ENCODE measurements around the gene IFT20. TPM values are rescaled to one million over a fixed set of nuclear protein-coding genes. Genes with fewer than 3 reads are reported as not detected.

Gene IFT20
- total RNA-seq, 1 experiment from 2014 or later: 21.0 TPM

DNA sequence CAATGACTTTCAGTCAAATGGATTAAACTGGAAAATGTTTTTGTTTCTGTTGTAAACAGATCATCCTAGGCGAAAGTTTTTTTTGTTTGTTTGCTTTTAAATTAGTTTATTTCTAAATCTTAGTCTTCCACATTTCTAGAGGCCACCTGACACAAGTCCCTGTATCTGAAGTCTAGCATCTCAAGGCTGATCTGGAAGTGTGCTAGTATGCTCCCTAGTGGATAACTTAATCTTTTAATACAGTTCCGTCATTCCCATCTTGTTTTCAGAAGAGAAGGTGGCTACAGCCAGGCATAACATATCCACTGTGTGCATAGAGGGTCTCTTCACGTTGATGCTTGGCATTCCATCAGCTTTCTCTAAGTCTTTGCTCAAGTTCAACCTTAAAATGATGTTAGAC lies 7.6 kb downstream of the IFT20 start:
- H4K5ac ChIP-seq (ENCODE audit: insufficient read length, low read depth, low read length): no peak overlapping the region
- H3K27ac Mint-ChIP-seq: no peak overlapping the region
- H2BK120ac ChIP-seq (ENCODE audit: low read depth, low read length, poor library complexity, severe bottlenecking): no peak overlapping the region
- WGBS (ENCODE audit: extremely low coverage, insufficient read length, low lambda C conversion rate): no CpG with 5 or more reads among the region's 3 CpGs
- H4K20me1 ChIP-seq (ENCODE audit: control insufficient read depth, insufficient read depth, insufficient read length): peaks cover 3% of the 10 kb centered on the region
- H3K23ac ChIP-seq (ENCODE audit: insufficient read length, low read depth, low read length): no peak overlapping the region
- TF ChIP-seq, protein P1, sequence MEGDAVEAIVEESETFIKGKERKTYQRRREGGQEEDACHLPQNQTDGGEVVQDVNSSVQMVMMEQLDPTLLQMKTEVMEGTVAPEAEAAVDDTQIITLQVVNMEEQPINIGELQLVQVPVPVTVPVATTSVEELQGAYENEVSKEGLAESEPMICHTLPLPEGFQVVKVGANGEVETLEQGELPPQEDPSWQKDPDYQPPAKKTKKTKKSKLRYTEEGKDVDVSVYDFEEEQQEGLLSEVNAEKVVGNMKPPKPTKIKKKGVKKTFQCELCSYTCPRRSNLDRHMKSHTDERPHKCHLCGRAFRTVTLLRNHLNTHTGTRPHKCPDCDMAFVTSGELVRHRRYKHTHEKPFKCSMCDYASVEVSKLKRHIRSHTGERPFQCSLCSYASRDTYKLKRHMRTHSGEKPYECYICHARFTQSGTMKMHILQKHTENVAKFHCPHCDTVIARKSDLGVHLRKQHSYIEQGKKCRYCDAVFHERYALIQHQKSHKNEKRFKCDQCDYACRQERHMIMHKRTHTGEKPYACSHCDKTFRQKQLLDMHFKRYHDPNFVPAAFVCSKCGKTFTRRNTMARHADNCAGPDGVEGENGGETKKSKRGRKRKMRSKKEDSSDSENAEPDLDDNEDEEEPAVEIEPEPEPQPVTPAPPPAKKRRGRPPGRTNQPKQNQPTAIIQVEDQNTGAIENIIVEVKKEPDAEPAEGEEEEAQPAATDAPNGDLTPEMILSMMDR (conservative IDR thresholded peaks at IDR 0.05): 0 out of 3 replicates have a peak, but pooled peaks have one; percentile 9
- H3K27ac ChIP-seq (ENCODE audit: insufficient read length, low read depth, low read length): no peak overlapping the region
- peaks cover 9% of the 10 kb centered on the region for H3K79me1 ChIP-seq (ENCODE audit: insufficient read depth, low read depth, low read length, poor library complexity, severe bottlenecking)
- H3K9me3 ChIP-seq (ENCODE audit: control insufficient read depth, low read depth, low read length): no peaks in the 10 kb centered on the region
- H2BK20ac ChIP-seq (ENCODE audit: low read depth, low read length, poor library complexity, severe bottlenecking): no peak overlapping the region
- H2BK5ac ChIP-seq (ENCODE audit: insufficient read length, low read length): no peak overlapping the region
- no peak overlapping the region for H3K4me3 Mint-ChIP-seq
- no peak overlapping the region for H3K4ac ChIP-seq (ENCODE audit: low read depth, low read length)
- no peaks in the 10 kb centered on the region for H3K9me3 Mint-ChIP-seq
- no peaks in the 10 kb centered on the region for H3K4me1 ChIP-seq (ENCODE audit: insufficient read depth, low read length)
- H3T11ph ChIP-seq (ENCODE audit: low read length): no peak overlapping the region
- DNase-seq: peak; percentile 18
- no peak overlapping the region for H3K4me2 ChIP-seq (ENCODE audit: insufficient read depth, insufficient read length, low read length)
- peaks cover 5 to 6% of the 10 kb centered on the region in 2 experiments for H3K4me1 Mint-ChIP-seq
- no peak overlapping the region for H3K56ac ChIP-seq (ENCODE audit: insufficient read length, low read depth, low read length)
- no peak overlapping the region for H2AFZ ChIP-seq (ENCODE audit: low read length)
- no peak overlapping the region for H3K9ac ChIP-seq (ENCODE audit: extremely low read depth, insufficient read length, low read length)
- no peaks in the 10 kb centered on the region for H3K27me3 Mint-ChIP-seq (ENCODE audit: low read depth)
- no peak overlapping the region for H2BK15ac ChIP-seq (ENCODE audit: low read depth, low read length)
- peaks cover 23% of the 10 kb centered on the region; the same call in 1 of the 2 replicates for H3K79me2 ChIP-seq (ENCODE audit: insufficient read depth, low read length)
- H3K14ac ChIP-seq (ENCODE audit: insufficient read depth, low read length): no peak overlapping the region
- H2BK12ac ChIP-seq (ENCODE audit: insufficient read length, low read depth, low read length): no peak overlapping the region
- no peak overlapping the region for H3K18ac ChIP-seq (ENCODE audit: insufficient read length, low read depth, low read length)
- peaks cover 22 to 44% (median 40%) of the 10 kb centered on the region in 3 experiments; a peak in 6 of 7 replicates for H3K36me3 Mint-ChIP-seq (ENCODE audit: insufficient read depth in 1 of 3, low read depth in 3 of 3)
- no peaks in the 10 kb centered on the region for H3K23me2 ChIP-seq (ENCODE audit: insufficient read length, low read depth, low read length, poor library complexity, severe bottlenecking)
- H4K8ac ChIP-seq (replicated peaks; ENCODE audit: insufficient read length, low read depth, low read length): no peak overlapping the region
- H4K91ac ChIP-seq (ENCODE audit: insufficient read length, low read depth, low read length): no peak overlapping the region
- no peak overlapping the region for H2AK5ac ChIP-seq (ENCODE audit: insufficient read length, low read length)
- no peaks in the 10 kb centered on the region for H3K27me3 ChIP-seq (ENCODE audit: insufficient read depth, low read length)
